HG02938 (cell line): ENCODE data around the gene PHF1.

Experiments used
- ATAC-seq: cut with Tn5 transposase; IDR thresholded peaks from one replicate; pipeline ENCODE4 v1.9.1; 2021; ENCODE audit warnings: mild to moderate bottlenecking, moderate library complexity; ENCODE audit not compliant: unreplicated experiment

PHF1 gene

DNA sequence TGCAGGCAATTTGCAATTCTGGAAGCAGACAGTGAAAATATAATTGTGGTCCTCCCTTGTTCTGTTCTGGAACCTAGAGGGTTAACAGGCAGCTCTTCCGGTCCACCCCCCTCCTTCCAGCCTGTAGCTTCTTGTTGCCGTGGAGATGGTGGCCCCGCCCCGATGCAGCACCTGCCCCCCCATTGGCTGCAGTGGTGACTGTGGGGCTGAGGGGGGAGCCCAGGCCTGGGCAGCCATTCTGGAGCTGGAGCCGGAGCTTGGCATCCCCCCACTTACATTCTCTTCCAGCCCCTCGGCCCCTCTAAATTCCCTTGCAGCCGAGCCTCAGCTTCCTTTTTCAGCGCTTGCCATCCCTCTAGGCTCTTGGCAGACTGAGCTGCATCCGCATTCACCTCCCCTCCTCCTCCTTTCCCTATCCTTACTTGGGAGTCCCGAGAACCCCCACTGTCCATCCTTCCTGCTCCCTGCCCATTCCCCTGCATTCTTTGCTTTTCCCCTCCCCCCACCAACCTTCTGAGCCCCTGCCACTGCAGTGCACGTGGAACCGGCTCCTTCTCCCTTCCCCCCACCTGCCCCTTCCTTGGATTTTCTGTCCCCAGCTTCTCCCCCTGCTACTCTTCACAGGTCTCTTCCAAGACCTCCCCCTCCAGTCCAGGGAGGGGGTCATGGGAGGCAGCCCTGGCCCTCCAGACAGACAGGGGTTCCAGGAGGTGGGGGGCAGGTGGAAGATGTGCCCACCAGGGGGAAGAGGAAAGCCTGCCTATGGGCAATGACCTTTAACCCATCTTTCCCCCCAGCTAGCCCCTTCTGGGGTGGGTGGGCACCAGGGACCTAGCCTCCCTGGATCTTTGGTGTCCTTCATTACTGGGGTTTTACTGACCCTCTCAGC lies 20.4 kb downstream of the PHF1 start:
- no peak for ATAC-seq

DNA sequence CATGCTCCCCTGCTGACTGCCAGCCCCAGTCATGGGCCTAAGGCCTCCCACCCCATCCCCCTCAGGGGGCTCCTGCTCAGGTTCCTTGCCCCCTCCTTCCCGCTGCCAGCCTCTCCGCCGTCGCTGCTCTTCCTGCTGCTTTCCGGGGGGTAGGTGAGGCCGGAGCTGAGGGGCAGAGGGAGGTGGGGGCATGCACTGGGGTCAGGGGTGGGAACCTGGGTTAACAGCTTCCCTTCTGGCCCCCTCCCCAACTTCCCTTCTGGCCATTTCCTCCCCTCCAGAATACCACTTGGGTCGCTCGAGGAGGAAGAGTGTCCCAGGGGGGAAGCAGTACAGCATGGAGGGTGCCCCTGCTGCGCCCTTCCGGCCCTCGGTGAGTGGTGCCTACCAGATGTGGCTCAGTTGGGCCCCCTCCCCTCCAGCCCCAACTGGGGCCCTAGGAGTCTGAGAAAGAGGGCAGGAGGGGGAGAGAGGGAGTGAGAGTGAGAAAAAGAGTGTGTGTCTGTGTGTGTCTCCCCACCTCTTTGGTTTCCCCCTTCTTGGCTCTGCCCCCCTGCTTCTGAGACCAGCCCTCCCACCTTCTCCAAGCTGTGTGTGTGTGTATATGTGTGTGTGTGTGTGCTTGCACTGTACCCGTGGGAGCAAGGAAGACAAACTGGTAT lies 21.2 kb downstream of the PHF1 start:
- ATAC-seq = no peak

DNA sequence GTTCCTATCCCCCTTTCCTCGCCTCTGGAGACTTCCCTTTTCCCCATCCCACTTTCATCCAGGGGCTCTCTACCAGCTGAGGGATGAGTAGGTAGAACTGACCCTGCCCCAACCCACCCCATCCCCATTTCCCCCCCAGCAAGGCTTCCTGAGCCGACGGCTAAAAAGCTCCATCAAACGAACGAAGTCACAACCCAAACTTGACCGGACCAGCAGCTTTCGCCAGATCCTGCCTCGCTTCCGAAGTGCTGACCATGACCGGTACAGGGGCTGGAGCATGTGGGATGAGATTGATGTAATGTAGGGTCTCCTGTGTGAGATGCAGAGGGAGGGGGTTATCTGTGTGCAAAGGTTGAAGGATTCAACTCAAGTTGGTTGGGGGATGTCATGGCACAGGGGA lies 21.7 kb downstream of the PHF1 start:
- ATAC-seq = no peak

DNA sequence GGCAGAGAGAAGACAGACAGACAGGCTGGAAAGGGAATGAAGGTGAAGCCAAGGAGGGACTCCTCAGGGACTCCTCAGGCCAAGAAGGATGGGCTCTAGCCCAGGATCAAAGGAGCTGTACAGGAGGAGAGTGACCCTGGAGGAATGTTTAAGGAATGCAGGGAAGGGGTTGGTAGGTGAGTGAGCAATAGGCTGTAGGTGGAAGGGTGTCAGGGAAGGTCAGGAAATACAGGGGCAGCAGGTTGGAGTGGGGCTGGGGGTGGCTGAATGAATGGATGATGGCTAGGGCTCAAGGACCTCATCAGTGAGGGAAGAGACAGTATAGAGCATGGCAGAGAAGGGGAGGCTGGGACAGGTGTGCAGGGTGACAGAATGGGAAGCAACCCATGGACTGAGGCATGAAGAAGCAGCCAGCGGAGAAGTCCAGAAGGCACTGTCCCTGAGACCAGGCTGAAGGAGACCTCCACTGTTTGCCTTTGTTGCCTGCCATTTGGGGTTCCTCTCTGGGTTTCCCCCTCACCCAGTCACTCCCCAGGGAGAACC lies 22.3 kb downstream of the PHF1 start:
- no peak for ATAC-seq

DNA sequence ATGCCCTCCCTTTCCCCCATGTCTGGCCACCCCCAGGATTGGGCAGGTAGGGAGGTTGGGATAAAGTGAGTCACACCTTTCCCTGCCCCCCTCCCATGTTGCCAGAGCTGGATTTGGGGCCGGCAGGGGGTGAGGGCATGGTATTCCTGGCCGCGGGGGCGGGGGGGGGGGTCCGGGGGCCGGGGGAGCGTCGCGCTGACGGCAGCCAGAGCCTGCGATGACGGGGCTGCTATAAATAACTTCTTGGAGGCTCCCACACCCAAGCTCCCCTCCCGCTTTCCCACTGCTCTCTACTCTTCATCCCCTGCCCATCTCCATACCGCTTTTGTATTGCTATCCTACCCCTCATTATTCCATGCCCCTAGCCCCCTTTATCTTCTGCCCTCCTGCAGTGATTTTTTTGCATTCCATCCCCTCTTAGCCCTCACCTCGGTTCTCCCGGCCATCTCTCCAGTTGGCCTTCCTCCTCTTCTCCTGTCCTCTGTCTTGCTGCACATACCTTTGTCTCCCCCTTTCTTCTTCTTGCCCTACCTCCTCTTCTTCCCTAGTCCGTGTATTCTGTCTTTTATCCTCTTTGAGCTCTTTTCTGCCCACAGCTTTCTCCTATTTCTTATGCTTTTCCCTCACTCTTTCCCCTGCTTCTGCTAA lies 22.9 kb downstream of the PHF1 start:
- ATAC-seq = no peak

DNA sequence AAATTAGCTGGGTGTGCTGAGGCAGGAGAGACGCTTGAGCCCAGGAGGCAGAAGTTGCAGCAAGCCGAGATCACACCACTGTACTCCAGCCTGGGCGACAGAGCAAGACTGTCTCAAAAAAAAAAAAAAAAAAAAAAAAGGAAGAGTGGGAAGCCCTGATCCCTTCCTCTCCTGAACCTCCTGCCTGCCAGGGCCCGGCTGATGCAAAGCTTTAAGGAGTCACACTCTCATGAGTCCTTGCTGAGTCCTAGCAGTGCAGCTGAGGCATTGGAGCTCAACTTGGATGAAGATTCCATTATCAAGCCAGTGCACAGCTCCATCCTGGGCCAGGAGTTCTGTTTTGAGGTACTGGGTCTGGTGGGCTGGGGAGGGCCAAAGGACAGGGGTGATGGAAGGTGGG lies 24.1 kb downstream of the PHF1 start:
- ATAC-seq = no peak

DNA sequence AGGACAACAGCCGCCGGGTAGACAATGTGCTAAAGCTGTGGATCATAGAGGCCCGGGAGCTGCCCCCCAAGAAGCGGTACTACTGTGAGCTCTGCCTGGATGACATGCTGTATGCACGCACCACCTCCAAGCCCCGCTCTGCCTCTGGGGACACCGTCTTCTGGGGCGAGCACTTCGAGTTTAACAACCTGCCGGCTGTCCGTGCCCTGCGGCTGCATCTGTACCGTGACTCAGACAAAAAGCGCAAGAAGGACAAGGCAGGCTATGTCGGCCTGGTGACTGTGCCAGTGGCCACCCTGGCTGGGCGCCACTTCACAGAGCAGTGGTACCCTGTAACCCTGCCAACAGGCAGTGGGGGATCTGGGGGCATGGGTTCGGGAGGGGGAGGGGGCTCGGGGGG lies 26.9 kb downstream of the PHF1 start:
- ATAC-seq = no peak

DNA sequence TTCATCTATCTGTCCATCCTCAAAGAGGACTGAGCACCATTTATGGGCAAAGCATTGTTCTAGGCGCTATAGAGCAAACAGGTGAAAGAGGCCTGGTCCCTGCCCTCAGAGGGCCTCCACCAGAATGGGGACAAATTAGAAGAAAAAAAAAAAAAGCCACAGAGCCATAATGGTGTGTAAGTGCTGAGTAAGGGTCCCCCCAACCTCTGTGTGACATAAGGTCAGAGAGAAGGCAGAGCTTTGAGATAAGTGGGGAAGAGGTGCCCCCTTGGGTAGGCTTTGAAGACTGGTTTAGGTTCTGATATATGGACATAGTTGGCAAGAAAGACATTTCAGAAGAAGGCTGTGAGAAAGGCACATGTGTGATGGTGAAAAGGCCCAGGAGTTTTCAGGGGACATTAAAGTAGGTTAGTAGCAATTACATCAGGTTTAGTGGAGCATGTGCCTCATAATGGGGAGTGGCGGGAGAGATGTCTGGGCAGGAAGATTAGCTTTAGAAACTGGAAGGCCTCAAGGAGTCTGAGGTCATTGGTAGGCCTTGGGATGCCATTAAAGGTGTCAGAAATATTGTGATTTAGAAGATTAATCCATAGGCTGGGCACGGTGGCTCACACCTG lies 28.3 kb downstream of the PHF1 start:
- no peak for ATAC-seq

DNA sequence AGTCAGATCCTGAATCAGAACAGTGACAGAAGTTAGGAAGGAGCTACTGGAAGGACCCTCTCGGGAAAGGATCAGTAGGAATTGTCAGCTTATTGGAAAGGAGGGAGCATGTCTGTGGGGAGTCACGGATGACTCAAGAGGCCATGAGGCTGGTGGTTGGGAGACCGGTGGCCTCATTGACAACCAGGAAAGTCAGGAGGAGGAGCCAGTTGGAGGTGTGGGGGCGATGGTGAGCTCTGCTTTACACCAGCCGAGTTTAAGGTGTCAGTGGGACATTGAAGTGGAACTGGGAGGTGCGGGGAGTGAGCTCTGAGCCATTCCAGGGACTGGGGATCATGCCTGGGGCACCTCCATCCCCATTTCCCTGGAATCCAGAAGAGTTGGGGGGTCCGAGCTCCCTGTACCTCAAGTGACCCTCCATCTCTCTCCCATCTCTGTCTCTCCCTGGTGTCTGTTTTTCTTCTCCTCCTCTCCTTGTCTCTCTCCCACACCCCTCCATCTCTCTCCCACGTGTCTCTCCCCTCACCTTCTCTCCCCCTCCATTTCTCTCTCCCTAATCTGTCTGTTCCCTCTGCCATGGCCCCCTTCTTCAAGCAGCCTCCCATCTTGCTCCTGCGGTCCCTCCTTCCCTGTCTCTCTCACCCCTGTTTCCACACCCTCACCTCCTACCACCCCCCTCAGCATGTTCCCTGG lies 29.3 kb downstream of the PHF1 start:
- no peak for ATAC-seq

DNA sequence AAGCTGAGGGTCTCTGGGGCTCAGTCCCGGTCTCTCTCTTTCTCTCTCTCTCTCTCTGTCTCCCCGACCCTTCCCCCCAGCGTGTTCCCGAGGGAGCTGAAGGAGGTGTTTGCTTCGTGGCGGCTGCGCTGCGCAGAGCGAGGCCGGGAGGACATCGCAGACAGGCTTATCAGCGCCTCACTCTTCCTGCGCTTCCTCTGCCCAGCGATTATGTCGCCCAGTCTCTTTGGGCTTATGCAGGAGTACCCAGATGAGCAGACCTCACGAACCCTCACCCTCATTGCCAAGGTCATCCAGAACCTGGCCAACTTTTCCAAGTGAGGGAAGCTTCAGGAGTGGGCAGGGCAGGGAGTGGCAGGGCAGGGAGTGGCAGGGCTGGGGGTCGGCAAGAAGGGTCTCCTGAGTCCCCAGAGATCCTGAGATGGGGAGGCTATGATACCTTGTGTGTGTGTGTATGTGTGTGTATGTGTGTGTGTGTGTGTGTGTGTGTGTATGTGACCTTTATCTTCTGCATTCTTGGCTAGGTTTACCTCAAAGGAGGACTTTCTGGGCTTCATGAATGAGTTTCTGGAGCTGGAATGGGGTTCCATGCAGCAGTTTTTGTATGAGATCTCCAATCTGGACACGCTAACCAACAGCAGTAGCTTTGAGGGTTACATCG lies 30.0 kb downstream of the PHF1 start:
- ATAC-seq = no peak

DNA sequence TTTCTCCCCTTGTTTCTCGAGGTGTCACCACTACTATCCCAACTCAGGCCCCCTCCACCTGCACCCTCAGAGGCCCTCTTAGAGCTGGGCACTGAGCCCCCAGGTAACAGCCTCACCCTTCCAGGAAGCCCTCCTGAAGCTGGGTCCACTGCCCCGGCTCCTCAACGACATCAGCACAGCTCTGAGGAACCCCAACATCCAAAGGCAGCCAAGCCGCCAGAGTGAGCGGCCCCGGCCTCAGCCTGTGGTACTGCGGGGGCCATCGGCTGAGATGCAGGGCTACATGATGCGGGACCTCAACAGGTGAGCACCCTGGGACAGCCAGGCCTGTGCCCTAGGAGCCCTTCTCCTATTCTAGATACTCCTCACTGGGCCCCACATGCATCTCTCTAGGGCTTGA lies 30.6 kb downstream of the PHF1 start:
- ATAC-seq = no peak

DNA sequence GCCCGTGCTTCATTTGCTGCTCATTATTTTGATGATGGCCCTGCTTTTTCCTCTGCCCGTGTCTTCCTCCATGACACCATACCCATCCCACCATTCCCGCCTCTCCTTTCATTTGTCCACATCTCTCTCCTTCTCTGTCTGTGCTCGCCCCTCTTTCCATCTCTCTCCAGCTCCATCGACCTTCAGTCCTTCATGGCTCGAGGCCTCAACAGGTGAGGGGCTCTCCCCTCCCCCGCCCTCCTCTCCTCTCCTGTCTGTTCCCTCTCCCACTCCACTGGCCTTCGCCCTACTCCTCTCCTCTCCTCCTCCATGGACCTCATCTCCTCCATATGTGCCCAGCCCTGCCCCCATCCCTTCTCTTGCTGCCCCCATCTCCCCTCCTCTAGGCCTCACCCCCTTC lies 31.5 kb downstream of the PHF1 start:
- no peak for ATAC-seq

DNA sequence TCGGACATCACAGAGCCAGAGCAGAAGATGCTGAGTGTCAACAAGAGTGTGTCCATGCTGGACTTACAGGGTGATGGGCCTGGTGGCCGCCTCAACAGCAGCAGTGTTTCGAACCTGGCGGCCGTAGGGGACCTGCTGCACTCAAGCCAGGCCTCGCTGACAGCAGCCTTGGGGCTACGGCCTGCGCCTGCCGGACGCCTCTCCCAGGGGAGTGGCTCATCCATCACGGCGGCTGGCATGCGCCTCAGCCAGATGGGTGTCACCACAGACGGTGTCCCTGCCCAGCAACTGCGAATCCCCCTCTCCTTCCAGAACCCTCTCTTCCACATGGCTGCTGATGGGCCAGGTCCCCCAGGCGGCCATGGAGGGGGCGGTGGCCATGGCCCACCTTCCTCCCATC lies 32.2 kb downstream of the PHF1 start:
- no peak for ATAC-seq

DNA sequence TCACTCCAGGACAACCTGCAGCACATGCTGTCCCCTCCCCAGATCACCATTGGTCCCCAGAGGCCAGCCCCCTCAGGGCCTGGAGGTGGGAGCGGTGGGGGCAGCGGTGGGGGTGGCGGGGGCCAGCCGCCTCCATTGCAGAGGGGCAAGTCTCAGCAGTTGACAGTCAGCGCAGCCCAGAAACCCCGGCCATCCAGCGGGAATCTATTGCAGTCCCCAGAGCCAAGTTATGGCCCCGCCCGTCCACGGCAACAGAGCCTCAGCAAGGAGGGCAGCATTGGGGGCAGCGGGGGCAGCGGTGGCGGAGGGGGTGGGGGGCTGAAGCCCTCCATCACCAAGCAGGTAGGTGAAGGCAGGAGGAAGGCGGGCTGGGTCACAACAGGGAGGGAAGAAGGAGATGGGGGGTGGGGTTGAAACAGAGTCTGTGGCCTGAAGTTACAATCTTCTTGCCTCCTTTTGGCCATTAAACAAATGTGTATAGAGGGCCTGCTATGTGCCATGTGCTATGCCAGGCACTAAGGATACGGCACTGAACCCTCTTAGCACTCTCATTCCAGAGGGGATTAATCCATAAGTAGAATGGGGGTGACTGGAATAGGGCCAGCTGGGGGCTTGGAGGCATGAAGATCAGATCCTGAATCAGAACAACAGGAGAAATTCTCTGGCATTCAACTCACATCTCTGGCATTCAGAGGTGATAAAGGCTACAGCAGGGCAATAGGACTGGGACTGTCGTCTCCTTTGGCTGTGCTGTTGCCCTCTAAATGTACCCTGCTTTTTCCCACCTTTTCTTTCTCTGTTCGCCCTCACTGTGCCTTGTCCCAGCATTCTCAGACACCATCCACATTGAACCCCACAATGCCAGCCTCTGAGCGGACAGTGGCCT lies 33.0 kb downstream of the PHF1 start:
- no peak for ATAC-seq

DNA sequence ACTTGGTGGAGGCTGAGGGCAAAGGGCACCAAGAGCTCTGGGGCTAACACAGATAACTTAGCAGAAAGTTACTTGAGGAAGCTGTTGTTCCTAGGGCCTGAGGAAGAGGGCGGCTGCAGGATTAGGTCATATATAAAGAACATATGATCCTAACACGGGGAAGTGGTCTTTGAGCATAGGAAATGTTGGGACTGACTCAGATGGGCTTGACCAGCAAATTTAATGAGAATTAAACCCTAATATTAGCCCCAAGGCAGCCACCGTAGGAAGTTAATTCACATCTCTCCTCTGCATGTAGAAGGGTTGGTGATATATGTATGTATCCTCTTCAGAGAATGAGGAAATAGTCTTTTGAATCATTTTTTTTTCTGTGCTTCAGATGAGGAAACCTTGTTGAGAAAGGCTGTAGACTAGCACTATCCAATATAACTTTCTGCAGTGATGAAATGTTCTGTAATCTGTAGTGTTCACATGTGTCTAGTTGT lies 34.3 kb downstream of the PHF1 start:
- no peak for ATAC-seq

DNA sequence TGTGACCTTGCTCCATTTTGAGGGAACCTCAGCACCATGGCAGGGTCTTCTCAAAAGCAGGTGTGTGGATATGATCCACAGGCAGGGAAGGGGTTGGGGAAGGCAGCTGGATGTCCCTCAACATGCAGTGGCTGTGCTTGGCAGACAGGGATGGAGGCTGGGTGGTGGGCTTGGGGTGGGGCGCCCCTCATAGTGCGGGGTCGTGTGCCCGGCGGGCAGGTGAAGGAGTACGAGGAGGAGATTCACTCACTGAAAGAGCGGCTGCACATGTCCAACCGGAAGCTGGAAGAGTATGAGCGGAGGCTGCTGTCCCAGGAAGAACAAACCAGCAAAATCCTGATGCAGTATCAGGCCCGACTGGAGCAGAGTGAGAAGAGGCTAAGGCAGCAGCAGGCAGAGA lies 35.5 kb downstream of the PHF1 start:
- no peak for ATAC-seq

DNA sequence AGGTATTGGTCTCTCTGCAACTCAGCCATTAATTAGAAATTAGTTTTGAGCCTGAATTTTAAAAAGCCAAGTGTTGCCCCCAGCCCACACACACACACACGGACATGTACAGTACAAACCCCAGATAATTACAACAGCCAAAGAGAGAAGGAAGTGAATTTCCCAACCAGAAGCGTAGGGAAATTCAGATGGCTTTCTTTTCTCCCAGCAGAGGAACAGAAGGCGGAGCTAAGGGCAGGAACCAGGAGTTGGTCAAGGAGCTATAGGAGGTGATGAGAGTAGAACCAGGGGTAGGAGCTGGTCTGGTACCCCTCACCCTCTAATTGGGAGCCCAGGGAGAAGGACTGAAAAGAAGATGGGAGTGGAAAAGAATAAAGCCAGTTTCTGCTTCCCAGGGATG lies 39.6 kb downstream of the PHF1 start:
- no peak for ATAC-seq

DNA sequence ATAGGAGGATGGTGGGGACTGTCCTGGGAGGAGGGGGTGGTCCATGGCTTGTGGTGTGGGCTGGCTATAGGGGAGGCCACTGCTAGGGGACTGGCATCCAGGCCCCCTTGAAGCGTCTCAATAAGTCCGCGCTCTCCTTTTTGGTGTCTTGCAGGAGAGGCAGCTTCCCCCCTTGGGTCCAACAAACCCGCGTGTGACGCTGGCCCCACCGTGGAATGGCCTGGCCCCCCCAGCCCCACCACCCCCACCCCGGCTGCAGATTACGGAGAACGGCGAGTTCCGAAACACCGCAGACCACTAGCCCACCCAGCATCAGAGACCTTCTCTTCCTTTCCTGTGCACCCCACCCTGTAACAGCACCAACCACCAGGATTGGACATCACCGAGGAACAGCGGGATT lies 40.8 kb downstream of the PHF1 start:
- ATAC-seq = no peak

DNA sequence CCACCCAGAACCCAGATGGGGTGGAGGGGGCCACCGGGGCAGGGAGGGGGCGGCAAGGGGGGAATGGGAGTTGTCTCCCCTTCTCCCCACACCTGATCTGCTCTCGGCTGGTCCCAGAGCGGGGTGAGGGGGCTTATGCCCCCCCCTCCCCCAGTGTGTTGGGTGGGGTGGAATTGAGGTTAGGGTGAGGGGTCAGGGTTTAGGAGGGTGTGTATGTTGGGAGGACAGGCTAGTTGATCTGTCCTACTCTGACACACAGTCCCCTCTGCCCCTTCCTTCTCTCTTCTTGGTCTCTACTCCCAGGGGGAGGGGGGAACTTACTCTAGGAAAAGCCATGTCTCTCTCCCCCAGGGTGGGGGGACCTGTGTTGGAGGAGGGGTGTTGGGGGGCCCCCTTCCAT lies 41.7 kb downstream of the PHF1 start:
- no peak for ATAC-seq
